Hepatocyte (in vitro differentiated cells): ENCODE measurements around the gene RB1. TPM values are rescaled to one million over a fixed set of nuclear protein-coding genes. Genes with fewer than 3 reads are reported as not detected.

Source experiments
- DNase-seq: peaks from one replicate; pipeline ENCODE4 v3.0.0-alpha.2; 2016; ENCODE audit warnings: low spot score
- H2AFZ ChIP-seq: fragments of 200-600 bp; sonication (generic); 2 replicates; pipeline ENCODE4 v1.6.0; 2016; ENCODE audit warnings: antibody characterized with exemption, mild to moderate bottlenecking
- H3K27ac ChIP-seq: fragments of 200-600 bp; sonication (generic); 2 replicates; pipeline ENCODE4 v1.5.1; 2016; ENCODE audit warnings: mild to moderate bottlenecking
- H3K27me3 ChIP-seq: fragments of 200-600 bp; sonication (generic); 2 replicates; pipeline ENCODE4 v1.6.1; 2016
- H3K36me3 ChIP-seq: fragments of 200-600 bp; sonication (generic); replicated peaks from 2 replicates; pipeline ENCODE4 v1.5.1; 2016; ENCODE audit warnings: low read depth; ENCODE audit not compliant: insufficient read depth
- H3K4me1 ChIP-seq: fragments of 200-600 bp; sonication (generic); 2 replicates; pipeline ENCODE4 v1.5.1; 2016; ENCODE audit warnings: mild to moderate bottlenecking, moderate library complexity; ENCODE audit not compliant: insufficient read depth
- H3K4me2 ChIP-seq: fragments of 200-600 bp; sonication (generic); 2 replicates; pipeline ENCODE4 v1.6.0; 2016
- H3K4me3 ChIP-seq: fragments of 200-600 bp; sonication (generic); 2 replicates; pipeline ENCODE4 v1.5.1; 2016; ENCODE audit warnings: mild to moderate bottlenecking
- H3K79me2 ChIP-seq: fragments of 200-600 bp; sonication (generic); 2 replicates; pipeline ENCODE4 v1.6.0; 2017; ENCODE audit warnings: mild to moderate bottlenecking
- H3K9me2 ChIP-seq: fragments of 200-600 bp; sonication (generic); replicated peaks from 2 replicates; pipeline ENCODE4 v1.6.0; 2017; ENCODE audit warnings: mild to moderate bottlenecking; ENCODE audit not compliant: insufficient read depth
- H3K9me3 ChIP-seq: fragments of 200-600 bp; sonication (generic); 2 replicates; pipeline ENCODE4 v1.5.1; 2016; ENCODE audit warnings: low read depth, mild to moderate bottlenecking
- H4K20me1 ChIP-seq: fragments of 200-600 bp; sonication (generic); 2 replicates; pipeline ENCODE4 v1.6.0; 2016; ENCODE audit warnings: mild to moderate bottlenecking; ENCODE audit not compliant: insufficient read depth, poor library complexity, severe bottlenecking
- CTCF ChIP-seq: fragments of 200-600 bp; sonication (generic); IDR thresholded peaks from 2 replicates; pipeline ENCODE4 v1.5.1; 2016; ENCODE audit warnings: antibody characterized with exemption, mild to moderate bottlenecking; ENCODE audit not compliant: poor library complexity
- EZH2 ChIP-seq: fragments of 200-600 bp; sonication (generic); IDR thresholded peaks from 2 replicates; pipeline ENCODE4 v1.6.1; 2016; ENCODE audit warnings: antibody characterized with exemption, mild to moderate bottlenecking, borderline replicate concordance
- EZH2phosphoT487 ChIP-seq: fragments of 200-600 bp; sonication (generic); IDR thresholded peaks from one replicate; pipeline ENCODE4 v1.6.1; 2018; ENCODE audit warnings: antibody characterized with exemption, mild to moderate bottlenecking, low read depth, moderate library complexity; ENCODE audit not compliant: unreplicated experiment, severe bottlenecking
- WGBS: methylation state at CpG from one replicate; pipeline ENCODE4 v1.1.6; 2016; ENCODE audit warnings: low lambda C conversion rate; ENCODE audit errors: missing lambda C conversion rate; 5-methylcytosine and 5-hydroxymethylcytosine counted together
- polyA plus RNA-seq: library from polyadenylated mRNA; unstranded; fragments of >200 nt; fragmentation: Nextera tagmentation; extraction: Ambion mirVana; gene quantifications from 2 replicates; pipeline ENCODE4 v1.2.1, GENCODE V29; 2016
- total RNA-seq: library from RNA; depleted of rRNA; stranded (reverse); fragments of >200 nt; gene quantifications from 2 replicates; pipeline ENCODE4 v1.2.3, GENCODE V29; 2014

Gene RB1
- total and polyA plus RNA-seq, 2 experiments from 2014 or later, result 17.5 to 45.1 TPM

GRCh38 chr13:48506092-48506701 lies 202.6 kb downstream of the RB1 start:
- Histone ChIP-seq H3K79me2 (no peaks in the 10 kb centered on the region), H3K9me3 (no peaks in the 10 kb centered on the region), H3K4me3 (no peak overlapping the region), H3K36me3 (no peaks in the 10 kb centered on the region), H3K4me1 (no peaks in the 10 kb centered on the region), H2AFZ (no peak overlapping the region), H3K9me2 (no peaks in the 10 kb centered on the region), H3K27ac (no peak overlapping the region), H4K20me1 (no peaks in the 10 kb centered on the region), H3K4me2 (no peak overlapping the region), H3K27me3 (no peaks in the 10 kb centered on the region)
- WGBS, result 97% methylated on average over 14 of the region's 14 CpGs
- DNase-seq, result no peak
- TF ChIP-seq EZH2phosphoT487, result no peak
- TF ChIP-seq EZH2, result no peak

DNA sequence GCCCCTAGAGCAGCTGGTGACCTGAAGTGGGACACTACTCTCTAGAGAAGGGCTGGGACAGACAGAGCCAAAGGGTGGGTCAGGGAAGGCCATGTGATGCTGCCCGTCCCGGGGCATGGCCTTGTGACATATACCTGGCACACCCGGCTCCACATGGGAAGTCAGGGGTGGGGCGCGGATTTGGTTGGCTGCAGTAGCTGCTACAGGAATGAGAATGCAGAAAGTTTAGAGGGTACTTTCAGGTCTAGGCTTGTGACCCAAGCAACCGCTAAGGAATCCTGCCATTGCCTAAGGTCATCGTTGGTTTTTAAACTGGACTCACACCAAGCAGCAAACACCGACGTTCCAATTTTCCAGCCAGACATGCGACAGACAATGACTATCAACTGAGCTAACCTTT lies 203.5 kb downstream of the RB1 start:
- no peak overlapping the region for H2AFZ ChIP-seq
- no peaks in the 10 kb centered on the region for H3K9me3 ChIP-seq
- H4K20me1 ChIP-seq, result no peaks in the 10 kb centered on the region
- H3K27me3 ChIP-seq, result no peaks in the 10 kb centered on the region
- no peaks in the 10 kb centered on the region for H3K4me1 ChIP-seq
- H3K9me2 ChIP-seq, result no peaks in the 10 kb centered on the region
- TF ChIP-seq EZH2phosphoT487 (no peak), CTCF (no peak), EZH2 (no peak)
- H3K79me2 ChIP-seq, result no peaks in the 10 kb centered on the region
- no peak overlapping the region for H3K4me3 ChIP-seq
- no peak overlapping the region for H3K4me2 ChIP-seq
- no peak for DNase-seq
- no peak overlapping the region for H3K27ac ChIP-seq
- no peaks in the 10 kb centered on the region for H3K36me3 ChIP-seq
- WGBS, result 94% methylated on average over 10 of the region's 10 CpGs

DNA sequence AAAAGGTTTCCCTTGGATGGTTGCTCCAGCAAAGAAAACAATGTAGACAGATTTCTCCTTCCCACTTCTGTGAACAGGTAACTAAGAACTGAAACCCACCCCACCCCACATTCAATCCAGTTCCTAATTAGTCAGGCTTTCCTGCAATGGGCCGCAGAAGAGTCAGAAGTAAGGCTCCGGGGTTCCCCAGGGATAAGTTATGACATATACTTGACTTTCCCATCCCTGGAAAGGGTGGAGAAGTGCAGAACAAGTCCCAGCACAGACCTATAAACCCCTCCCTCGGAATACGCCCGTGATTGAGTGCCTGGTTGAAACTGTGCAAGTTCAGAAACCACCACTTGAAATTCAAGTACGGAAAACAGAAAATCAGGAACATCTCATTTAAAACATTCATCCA lies 204.5 kb downstream of the RB1 start:
- Histone ChIP-seq H3K4me3 (no peak overlapping the region), H3K9me2 (no peaks in the 10 kb centered on the region), H3K27ac (no peak overlapping the region), H3K4me1 (no peaks in the 10 kb centered on the region), H2AFZ (no peak overlapping the region), H3K79me2 (no peaks in the 10 kb centered on the region), H3K4me2 (no peak overlapping the region), H3K36me3 (no peaks in the 10 kb centered on the region), H4K20me1 (no peaks in the 10 kb centered on the region), H3K27me3 (no peaks in the 10 kb centered on the region), H3K9me3 (no peaks in the 10 kb centered on the region)
- no peak for TF ChIP-seq EZH2phosphoT487
- no peak for TF ChIP-seq CTCF
- TF ChIP-seq EZH2, result no peak
- no peak for DNase-seq
- 97% methylated on average over 6 of the region's 6 CpGs for WGBS

DNA sequence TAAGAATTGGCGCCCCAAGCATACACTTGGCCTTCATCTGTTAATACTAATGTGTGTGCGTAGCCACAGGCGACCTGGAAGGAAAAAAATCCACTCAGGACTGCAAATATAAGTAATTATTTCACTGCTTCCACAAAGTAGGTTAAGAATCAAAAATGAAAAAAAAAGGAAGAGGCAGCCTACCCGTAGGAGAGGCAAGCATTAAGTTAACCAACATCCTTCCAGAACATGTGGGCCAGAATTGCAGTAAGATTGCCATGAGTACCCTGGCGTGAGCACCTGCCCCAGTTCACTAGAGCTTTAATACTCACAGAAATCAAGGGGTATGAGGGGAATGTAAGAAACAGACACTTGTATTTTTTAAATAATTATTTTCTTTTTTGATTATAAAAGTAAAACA lies 207.1 kb downstream of the RB1 start:
- Histone ChIP-seq H3K4me2 (no peak overlapping the region), H3K9me3 (no peaks in the 10 kb centered on the region)
- WGBS, result 93% methylated on average over 5 of the region's 5 CpGs

More for the DNA sequence above, 207.1 kb downstream of the RB1 start:
- no peak overlapping the region for H2AFZ ChIP-seq
- no peaks in the 10 kb centered on the region for H3K36me3 ChIP-seq
- no peak for TF ChIP-seq CTCF
- no peak for TF ChIP-seq EZH2phosphoT487
- no peak for TF ChIP-seq EZH2
- H3K4me3 ChIP-seq, result no peak overlapping the region
- H3K4me1 ChIP-seq, result no peaks in the 10 kb centered on the region
- no peaks in the 10 kb centered on the region for H3K79me2 ChIP-seq
- no peaks in the 10 kb centered on the region for H4K20me1 ChIP-seq
- H3K27ac ChIP-seq, result no peak overlapping the region
- no peaks in the 10 kb centered on the region for H3K27me3 ChIP-seq
- no peak for DNase-seq
- H3K9me2 ChIP-seq, result no peaks in the 10 kb centered on the region
